Upper lobe of left lung (tissue), 6 donors: ENCODE results near the gene EFNA5. TPM values are rescaled to one million over a fixed set of nuclear protein-coding genes. Genes with fewer than 3 reads are reported as not detected.

Experiments used
- ATAC-seq, 2 donors: fragments of 200-7000 bp; cut with Tn5 transposase; one replicate each; pipeline ENCODE4 v1.9.1; 2022; ENCODE audit warnings: mild to moderate bottlenecking in 2 of 2, moderate library complexity in 2 of 2; ENCODE audit not compliant: low FRiP score in 2 of 2
- DNase-seq, 2 donors: peaks; one replicate each; pipeline ENCODE4 v3.0.0-alpha.2; 2019 to 2020
- H3K27ac ChIP-seq, 4 donors: fragments of 200-600 bp; sonication (generic); one replicate each; pipeline ENCODE4 v1.5.1; 2016 to 2019
- H3K27me3 ChIP-seq, 4 donors: fragments of 200-600 bp; sonication (generic); one replicate each; pipeline ENCODE4 v1.5.1; 2017 to 2019
- H3K36me3 ChIP-seq, 4 donors: fragments of 200-600 bp; sonication (generic); one replicate each; pipeline ENCODE4 v1.5.1; 2016 to 2019
- H3K4me1 ChIP-seq, 4 donors: fragments of 200-600 bp; sonication (generic); one replicate each; pipeline ENCODE4 v1.5.1; 2018 to 2019
- H3K4me3 ChIP-seq, 4 donors: fragments of 200-600 bp; sonication (generic); one replicate each; pipeline ENCODE4 v1.5.1; 2017 to 2019; ENCODE audit warnings: mild to moderate bottlenecking in 2 of 4, moderate library complexity in 1 of 4
- H3K9me3 ChIP-seq, 4 donors: fragments of 200-600 bp; sonication (generic); one replicate each; pipeline ENCODE4 v1.5.1; 2018 to 2019
- CTCF ChIP-seq, 6 experiments: fragments of 450-650 bp in 4 of 6; fragments of 200-600 bp in 2 of 6; sonication (generic) in 2 of 6; IDR thresholded peaks; one replicate each; pipeline ENCODE4 v1.5.1; 2016 to 2019; ENCODE audit warnings: antibody characterized with exemption in 6 of 6
- EP300 ChIP-seq, 4 donors: sonication (generic); formaldehyde crosslinking; IDR thresholded peaks; one replicate each; pipeline ENCODE4 v1.5.1; 2017; ENCODE audit warnings: antibody characterized with exemption in 4 of 4, control low read depth in 2 of 4
- POLR2A ChIP-seq, 4 donors: fragments of 450-650 bp; IDR thresholded peaks; one replicate each; pipeline ENCODE4 v1.5.1; 2016 to 2017; ENCODE audit warnings: antibody characterized with exemption in 4 of 4, mild to moderate bottlenecking in 2 of 4
- POLR2AphosphoS5 ChIP-seq, 2 donors: sonication (generic); formaldehyde crosslinking; IDR thresholded peaks; one replicate each; pipeline ENCODE4 v1.5.1; 2017; ENCODE audit warnings: antibody characterized with exemption in 2 of 2
- WGBS, 2 donors: methylation state at CpG; one replicate each; pipeline ENCODE4 v1.1.5; 2017 to 2018; 5-methylcytosine and 5-hydroxymethylcytosine counted together
- total RNA-seq, 6 donors: library from RNA; depleted of rRNA in 4 of 6; stranded (reverse); fragments of >200 nt in 4 of 6; gene quantifications; one replicate each; pipeline versions ENCODE4 v1.1.0 to v1.2.1, GENCODE V29; 2016 to 2021
- donor health status: DM: no; HTN: no; CAD: no; lungs with moderate emphysema.
- donor health status: DM: no; HTN: yes; CAD: no; lungs with severe emphysema.

EFNA5 gene
- total RNA-seq, 6 donors from 2014 or later = 4.1 to 41.9 (median 7.3) TPM

GRCh38 chr5:107578051-107578635 is 92.6 kb downstream of the EFNA5 start:
- no peaks in the 10 kb centered on the region for H3K9me3 ChIP-seq
- no peaks in the 10 kb centered on the region for H3K27me3 ChIP-seq
- WGBS, 2 donors = 82 to 90% methylated on average over 4 of the region's 4 CpGs
- no peak for DNase-seq
- H3K4me3 ChIP-seq = no peak overlapping the region
- ATAC-seq = peak in 1 of 2 donors; percentile 63
- no peaks in the 10 kb centered on the region for H3K4me1 ChIP-seq
- no peaks in the 10 kb centered on the region for H3K36me3 ChIP-seq
- TF ChIP-seq EP300 (IDR thresholded peaks at IDR 0.05) = no peak
- no peak for TF ChIP-seq CTCF (IDR thresholded peaks at IDR 0.05)
- no peak for TF ChIP-seq POLR2A (IDR thresholded peaks at IDR 0.05)
- no peak for TF ChIP-seq POLR2AphosphoS5 (IDR thresholded peaks at IDR 0.05)
- no peak overlapping the region for H3K27ac ChIP-seq

DNA sequence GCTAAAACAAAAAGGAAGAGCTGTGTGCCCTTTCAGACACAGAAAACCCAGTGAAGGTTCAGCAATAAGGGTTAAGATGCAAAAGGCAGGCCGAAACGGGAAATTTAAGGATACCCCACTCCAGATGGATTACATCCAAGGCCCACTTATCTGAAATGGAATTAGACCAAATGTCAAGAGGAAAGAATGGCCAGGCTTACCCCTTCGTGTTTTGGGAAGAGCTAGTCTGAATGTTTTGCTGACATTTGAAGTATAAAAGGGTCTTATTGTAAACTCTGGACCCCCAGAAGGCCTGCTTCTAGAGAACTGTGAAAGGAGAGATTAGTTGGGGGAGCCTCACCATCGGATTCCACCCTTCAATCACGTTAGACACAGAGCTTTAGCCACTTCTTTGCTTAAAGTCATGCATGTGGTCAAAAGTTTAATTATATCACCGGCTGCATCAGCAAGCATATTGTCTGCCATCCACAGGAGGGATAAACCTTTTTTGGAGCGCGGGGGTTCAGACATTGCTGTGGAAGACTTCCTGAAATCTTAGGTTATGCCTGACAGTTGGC is 93.3 kb downstream of the EFNA5 start:
- no peak for DNase-seq
- Histone ChIP-seq H3K4me3 (no peak overlapping the region), H3K4me1 (peaks cover 0 to 2% (median 0%) of the 10 kb centered on the region in 4 donors), H3K9me3 (no peaks in the 10 kb centered on the region), H3K36me3 (no peaks in the 10 kb centered on the region), H3K27me3 (no peaks in the 10 kb centered on the region), H3K27ac (no peak overlapping the region)
- 55 to 84% methylated on average over 8 of the region's 8 CpGs for WGBS, 2 donors
- no peak for ATAC-seq
- TF ChIP-seq EP300 (IDR thresholded peaks at IDR 0.05) (no peak), POLR2A (IDR thresholded peaks at IDR 0.05) (no peak), POLR2AphosphoS5 (IDR thresholded peaks at IDR 0.05) (no peak), CTCF (IDR thresholded peaks at IDR 0.05) (no peak)

- H3K4me3 ChIP-seq = no peak overlapping the region
- no peaks in the 10 kb centered on the region for H3K27me3 ChIP-seq
- DNase-seq (no peak), ATAC-seq (no peak)
- no peaks in the 10 kb centered on the region for H3K36me3 ChIP-seq
- TF ChIP-seq POLR2A (IDR thresholded peaks at IDR 0.05) = no peak
- 86 to 96% methylated on average over 3 of the region's 3 CpGs for whole genome bisulfite sequencing, 2 donors
- peaks cover 0 to 7% (median 3%) of the 10 kb centered on the region in 4 donors for H3K4me1 ChIP-seq
- no peak overlapping the region for H3K27ac ChIP-seq
- no peaks in the 10 kb centered on the region for H3K9me3 ChIP-seq
These were observed 93.9 kb downstream of the EFNA5 start for GRCh38 chr5:107576736-107577393.

GRCh38 chr5:107576155-107576554 is 94.6 kb downstream of the EFNA5 start:
- H3K4me1 ChIP-seq = peaks cover 6 to 14% (median 10%) of the 10 kb centered on the region in 4 donors
- H3K27ac ChIP-seq = no peak overlapping the region
- DNase-seq = no peak
- ATAC-seq = no peak
- no peaks in the 10 kb centered on the region for H3K36me3 ChIP-seq
- no peaks in the 10 kb centered on the region for H3K9me3 ChIP-seq
- H3K27me3 ChIP-seq = no peaks in the 10 kb centered on the region
- H3K4me3 ChIP-seq = no peak overlapping the region
- 67 to 80% methylated on average over 4 of the region's 4 CpGs for WGBS, 2 donors
- no peak for TF ChIP-seq POLR2A (IDR thresholded peaks at IDR 0.05)
- no peak for TF ChIP-seq EP300 (IDR thresholded peaks at IDR 0.05)
- no peak for TF ChIP-seq CTCF (IDR thresholded peaks at IDR 0.05)
- TF ChIP-seq POLR2AphosphoS5 (IDR thresholded peaks at IDR 0.05) = no peak

DNA sequence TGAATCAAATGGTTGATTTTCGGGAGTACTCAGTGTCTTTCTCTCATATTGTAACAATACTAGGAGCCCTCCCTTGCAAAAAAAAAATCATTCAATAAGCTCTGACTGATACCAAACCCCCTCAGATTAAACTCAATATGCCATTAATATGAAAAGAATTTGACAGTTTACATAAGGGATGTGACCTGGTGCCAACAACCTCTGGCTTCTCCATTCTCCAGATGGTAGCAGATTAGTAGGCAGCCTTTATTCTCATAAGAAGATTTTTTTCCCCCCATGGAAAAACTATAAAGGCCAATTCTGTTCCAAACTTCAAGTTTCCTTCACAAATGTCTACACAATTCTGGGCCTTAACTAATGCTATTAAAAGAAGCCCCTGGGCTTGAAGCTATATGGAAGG is 96.5 kb downstream of the EFNA5 start:
- H3K27ac ChIP-seq = no peak overlapping the region
- peaks cover 11 to 19% (median 15%) of the 10 kb centered on the region in 4 donors for H3K4me1 ChIP-seq
- H3K9me3 ChIP-seq = no peaks in the 10 kb centered on the region
- TF ChIP-seq CTCF (IDR thresholded peaks at IDR 0.05) (no peak), POLR2AphosphoS5 (IDR thresholded peaks at IDR 0.05) (no peak), EP300 (IDR thresholded peaks at IDR 0.05) (no peak)
- no peak for ATAC-seq
- no peak for DNase-seq
- H3K4me3 ChIP-seq = no peak overlapping the region
- H3K27me3 ChIP-seq = no peaks in the 10 kb centered on the region
- 92 to 97% methylated on average over 1 of the region's 1 CpG for WGBS, 2 donors
- H3K36me3 ChIP-seq = no peaks in the 10 kb centered on the region
